ENCODE results near the gene HADH.

The HADH gene

GRCh38 chr4:107987916-107988762, 1.6 kb upstream of the HADH start:
- Mint-ChIP-seq H3K36me3 (ENCODE audit: low read depth) (peaks cover 8% of the 10 kb centered on the region), H3K9me3 (no peaks in the 10 kb centered on the region), H3K4me3 (peak overlapping the region; percentile 47), H3K4me1 (ENCODE audit: low read depth) (peaks cover 47% of the 10 kb centered on the region), H3K27me3 (no peaks in the 10 kb centered on the region), H3K27ac (no peak overlapping the region)

GRCh38 chr4:107988763-107989035, 990 bp upstream of the HADH start:
- H3K9me3 Mint-ChIP-seq = no peaks in the 10 kb centered on the region
- H3K36me3 Mint-ChIP-seq (ENCODE audit: low read depth) = peaks cover 10% of the 10 kb centered on the region
- H3K27ac Mint-ChIP-seq = no peak overlapping the region
- H3K4me3 Mint-ChIP-seq = peak overlapping the region; percentile 47
- peaks cover 51% of the 10 kb centered on the region for H3K4me1 Mint-ChIP-seq (ENCODE audit: low read depth)
- H3K27me3 Mint-ChIP-seq = no peaks in the 10 kb centered on the region

- Mint-ChIP-seq H3K4me1 (ENCODE audit: low read depth) (peaks cover 55% of the 10 kb centered on the region), H3K9me3 (no peaks in the 10 kb centered on the region), H3K4me3 (peak overlapping the region; percentile 85)
These were observed 540 bp upstream of the HADH start for GRCh38 chr4:107989162-107989536.

GRCh38 chr4:107991945-107992630, 2.4 kb downstream of the HADH start:
- H3K4me3 Mint-ChIP-seq = peak overlapping the region; percentile 85
- H3K36me3 Mint-ChIP-seq (ENCODE audit: low read depth) = peaks cover 35% of the 10 kb centered on the region
- H3K27ac Mint-ChIP-seq = no peak overlapping the region
- H3K4me1 Mint-ChIP-seq (ENCODE audit: low read depth) = peaks cover 54% of the 10 kb centered on the region
- H3K27me3 Mint-ChIP-seq = no peaks in the 10 kb centered on the region
- H3K9me3 Mint-ChIP-seq = no peaks in the 10 kb centered on the region

More at GRCh38 chr4:107989162-107989536, 540 bp upstream of the HADH start:
- no peaks in the 10 kb centered on the region for H3K27me3 Mint-ChIP-seq
- peaks cover 12% of the 10 kb centered on the region for H3K36me3 Mint-ChIP-seq (ENCODE audit: low read depth)
- H3K27ac Mint-ChIP-seq = peak overlapping the region; percentile 82

- no peaks in the 10 kb centered on the region for H3K27me3 Mint-ChIP-seq
- H3K4me3 Mint-ChIP-seq = peak overlapping the region; percentile 3
- H3K36me3 Mint-ChIP-seq (ENCODE audit: low read depth) = peaks cover 46% of the 10 kb centered on the region
- H3K9me3 Mint-ChIP-seq = no peaks in the 10 kb centered on the region
- no peak overlapping the region for H3K27ac Mint-ChIP-seq
- peaks cover 54% of the 10 kb centered on the region for H3K4me1 Mint-ChIP-seq (ENCODE audit: low read depth)
These were observed 4.3 kb downstream of the HADH start for GRCh38 chr4:107993969-107994368.

- Mint-ChIP-seq H3K9me3 (no peaks in the 10 kb centered on the region), H3K27ac (no peak overlapping the region), H3K27me3 (no peaks in the 10 kb centered on the region), H3K36me3 (ENCODE audit: low read depth) (peaks cover 55% of the 10 kb centered on the region), H3K4me1 (ENCODE audit: low read depth) (peaks cover 54% of the 10 kb centered on the region), H3K4me3 (no peak overlapping the region)
These were observed 5.2 kb downstream of the HADH start for GRCh38 chr4:107994894-107995293.

- Mint-ChIP-seq H3K36me3 (ENCODE audit: low read depth) (peaks cover 55% of the 10 kb centered on the region), H3K4me3 (no peak overlapping the region), H3K27ac (no peak overlapping the region), H3K9me3 (no peaks in the 10 kb centered on the region), H3K4me1 (ENCODE audit: low read depth) (peaks cover 36% of the 10 kb centered on the region), H3K27me3 (no peaks in the 10 kb centered on the region)
These were observed 7.5 kb downstream of the HADH start for GRCh38 chr4:107996949-107997788.

GRCh38 chr4:107997794-107998193, 8.1 kb downstream of the HADH start:
- Mint-ChIP-seq H3K27me3 (no peaks in the 10 kb centered on the region), H3K36me3 (ENCODE audit: low read depth) (peaks cover 59% of the 10 kb centered on the region), H3K4me1 (ENCODE audit: low read depth) (peaks cover 31% of the 10 kb centered on the region), H3K27ac (peak overlapping the region; percentile 5), H3K4me3 (no peak overlapping the region), H3K9me3 (no peaks in the 10 kb centered on the region)

GRCh38 chr4:107999932-108000539, 10.3 kb downstream of the HADH start:
- no peaks in the 10 kb centered on the region for H3K9me3 Mint-ChIP-seq
- H3K4me3 Mint-ChIP-seq = no peak overlapping the region
- no peaks in the 10 kb centered on the region for H3K27me3 Mint-ChIP-seq
- H3K36me3 Mint-ChIP-seq (ENCODE audit: low read depth) = peaks cover 55% of the 10 kb centered on the region
- H3K4me1 Mint-ChIP-seq (ENCODE audit: low read depth) = peaks cover 27% of the 10 kb centered on the region
- H3K27ac Mint-ChIP-seq = no peak overlapping the region

- H3K27me3 Mint-ChIP-seq = no peaks in the 10 kb centered on the region
- H3K36me3 Mint-ChIP-seq (ENCODE audit: low read depth) = peaks cover 43% of the 10 kb centered on the region
- peaks cover 34% of the 10 kb centered on the region for H3K4me1 Mint-ChIP-seq (ENCODE audit: low read depth)
- no peak overlapping the region for H3K27ac Mint-ChIP-seq
- H3K4me3 Mint-ChIP-seq = no peak overlapping the region
- no peaks in the 10 kb centered on the region for H3K9me3 Mint-ChIP-seq
These were observed 11.9 kb downstream of the HADH start for GRCh38 chr4:108001540-108002135.

- Mint-ChIP-seq H3K27ac (peak overlapping the region; percentile 41), H3K27me3 (no peaks in the 10 kb centered on the region), H3K36me3 (ENCODE audit: low read depth) (peaks cover 32% of the 10 kb centered on the region), H3K9me3 (no peaks in the 10 kb centered on the region), H3K4me3 (no peak overlapping the region), H3K4me1 (ENCODE audit: low read depth) (peaks cover 32% of the 10 kb centered on the region)
These were observed 14.4 kb downstream of the HADH start for GRCh38 chr4:108003982-108004515.

GRCh38 chr4:108004646-108005045, 15.0 kb downstream of the HADH start:
- Mint-ChIP-seq H3K9me3 (no peaks in the 10 kb centered on the region), H3K4me1 (ENCODE audit: low read depth) (peaks cover 27% of the 10 kb centered on the region), H3K27ac (no peak overlapping the region), H3K27me3 (no peaks in the 10 kb centered on the region), H3K4me3 (no peak overlapping the region), H3K36me3 (ENCODE audit: low read depth) (peaks cover 30% of the 10 kb centered on the region)

GRCh38 chr4:108005807-108006206, 16.1 kb downstream of the HADH start:
- Mint-ChIP-seq H3K4me1 (ENCODE audit: low read depth) (peaks cover 27% of the 10 kb centered on the region), H3K4me3 (no peak overlapping the region), H3K9me3 (no peaks in the 10 kb centered on the region), H3K27me3 (no peaks in the 10 kb centered on the region), H3K27ac (no peak overlapping the region), H3K36me3 (ENCODE audit: low read depth) (peaks cover 25% of the 10 kb centered on the region)

GRCh38 chr4:108006361-108006760, 16.7 kb downstream of the HADH start:
- Mint-ChIP-seq H3K27ac (no peak overlapping the region), H3K27me3 (no peaks in the 10 kb centered on the region), H3K9me3 (no peaks in the 10 kb centered on the region), H3K4me1 (ENCODE audit: low read depth) (peaks cover 27% of the 10 kb centered on the region), H3K36me3 (ENCODE audit: low read depth) (peaks cover 30% of the 10 kb centered on the region), H3K4me3 (no peak overlapping the region)
